Amniotic stem cell (primary cell): ENCODE results near the gene LYRM2.

Experiments
- DNase-seq: peaks from one replicate; lab custom pipeline; 2025; lab: John Stamatoyannopoulos, UW

The LYRM2 gene

GRCh38 chr6:89596056-89596455 lies 42.5 kb downstream of the LYRM2 start:
- no peak for DNase-seq

GRCh38 chr6:89591745-89592144 lies 46.8 kb downstream of the LYRM2 start:
- DNase-seq: no peak

DNA sequence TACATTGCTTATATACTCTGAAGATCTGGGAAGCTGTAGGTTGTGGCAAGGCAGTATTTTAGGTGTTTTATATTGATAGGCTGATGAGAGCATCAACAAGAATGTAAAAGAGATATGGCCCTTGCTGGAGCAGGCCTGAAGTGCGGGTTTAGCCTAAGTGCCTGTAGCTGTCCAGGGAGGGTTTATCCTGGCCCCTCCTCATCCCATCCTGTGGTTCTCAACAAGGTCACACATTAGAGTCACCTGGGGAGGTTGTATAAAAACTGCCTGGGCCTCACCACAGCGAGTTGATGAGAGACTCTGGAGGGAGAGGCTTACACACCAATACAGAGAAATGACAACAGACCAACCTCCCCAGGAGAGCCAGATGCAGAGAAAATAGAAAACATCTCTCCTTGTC lies 48.4 kb downstream of the LYRM2 start:
- no peak for DNase-seq

GRCh38 chr6:89589297-89590025 lies 49.1 kb downstream of the LYRM2 start:
- DNase-seq: no peak

GRCh38 chr6:89585154-89585553 lies 53.4 kb downstream of the LYRM2 start:
- no peak for DNase-seq

GRCh38 chr6:89584539-89584938 lies 54.0 kb downstream of the LYRM2 start:
- DNase-seq: no peak

- no peak for DNase-seq
Observed at GRCh38 chr6:89583559-89583958, 55.0 kb downstream of the LYRM2 start.

DNA sequence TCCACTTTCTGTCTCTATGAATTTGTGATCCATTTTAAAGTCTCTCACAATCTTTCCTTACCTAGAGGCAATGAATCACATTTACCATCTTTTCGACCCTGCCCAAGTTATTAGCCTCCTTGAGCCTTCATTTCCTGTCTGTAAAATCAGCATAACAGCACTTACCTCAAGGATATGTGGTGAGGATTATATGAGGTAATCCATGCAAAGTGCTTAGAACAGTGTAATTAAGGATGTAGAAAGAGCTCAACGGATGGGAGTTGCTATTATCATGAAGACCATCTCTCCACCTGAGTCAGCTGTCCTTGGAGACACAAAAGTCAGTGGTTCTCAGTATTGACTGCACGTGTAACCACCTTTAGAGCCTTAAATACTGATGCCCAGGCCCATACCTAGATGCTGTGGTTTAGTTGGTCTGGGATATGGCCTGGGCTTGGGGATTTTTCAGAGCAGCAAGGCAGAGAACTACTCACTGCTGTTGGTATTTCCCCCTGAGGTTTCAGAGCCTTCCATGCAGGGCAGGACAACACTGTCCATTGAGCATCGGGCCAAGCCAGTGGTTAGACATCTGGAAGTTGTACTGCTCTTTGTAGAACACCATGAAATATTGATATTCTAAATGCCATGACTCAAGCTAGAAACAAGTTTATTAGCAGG lies 55.8 kb downstream of the LYRM2 start:
- DNase-seq: no peak

GRCh38 chr6:89581689-89582088 lies 56.9 kb downstream of the LYRM2 start:
- no peak for DNase-seq

DNA sequence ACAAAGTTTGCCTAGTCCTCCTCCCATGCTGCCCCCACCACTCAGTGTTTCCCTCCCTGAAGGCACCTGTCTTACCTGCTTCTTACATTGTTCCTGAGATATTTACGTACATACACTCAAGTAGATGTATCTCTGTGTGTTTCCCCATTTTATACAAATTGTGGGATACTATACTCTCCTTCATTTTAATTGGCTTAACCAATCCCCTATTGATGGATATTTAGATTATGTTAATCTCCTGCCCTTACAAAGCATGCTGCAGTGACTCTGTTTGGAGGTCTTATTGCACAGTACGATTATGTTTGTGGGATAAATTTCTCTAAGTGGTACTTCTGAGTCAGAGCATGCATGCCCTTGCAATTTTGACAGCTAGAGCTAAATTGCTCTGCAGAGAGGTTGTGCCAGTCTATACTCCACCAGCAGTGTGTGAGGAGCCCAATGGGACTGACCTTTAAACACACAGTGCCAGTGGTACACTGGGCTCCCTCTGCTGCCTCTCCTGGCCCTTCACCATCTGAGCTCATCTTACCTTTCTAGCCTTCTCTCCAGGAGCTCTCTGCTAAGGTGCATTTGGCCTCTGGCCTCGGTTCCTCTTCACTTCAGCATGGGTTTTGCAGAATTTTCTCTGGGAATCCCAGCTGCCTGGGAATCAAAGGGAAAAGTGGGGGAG lies 57.4 kb downstream of the LYRM2 start:
- no peak for DNase-seq

GRCh38 chr6:89575562-89575960 lies 63.0 kb downstream of the LYRM2 start:
- DNase-seq: no peak

GRCh38 chr6:89574910-89575561 lies 63.5 kb downstream of the LYRM2 start:
- no peak for DNase-seq

DNA sequence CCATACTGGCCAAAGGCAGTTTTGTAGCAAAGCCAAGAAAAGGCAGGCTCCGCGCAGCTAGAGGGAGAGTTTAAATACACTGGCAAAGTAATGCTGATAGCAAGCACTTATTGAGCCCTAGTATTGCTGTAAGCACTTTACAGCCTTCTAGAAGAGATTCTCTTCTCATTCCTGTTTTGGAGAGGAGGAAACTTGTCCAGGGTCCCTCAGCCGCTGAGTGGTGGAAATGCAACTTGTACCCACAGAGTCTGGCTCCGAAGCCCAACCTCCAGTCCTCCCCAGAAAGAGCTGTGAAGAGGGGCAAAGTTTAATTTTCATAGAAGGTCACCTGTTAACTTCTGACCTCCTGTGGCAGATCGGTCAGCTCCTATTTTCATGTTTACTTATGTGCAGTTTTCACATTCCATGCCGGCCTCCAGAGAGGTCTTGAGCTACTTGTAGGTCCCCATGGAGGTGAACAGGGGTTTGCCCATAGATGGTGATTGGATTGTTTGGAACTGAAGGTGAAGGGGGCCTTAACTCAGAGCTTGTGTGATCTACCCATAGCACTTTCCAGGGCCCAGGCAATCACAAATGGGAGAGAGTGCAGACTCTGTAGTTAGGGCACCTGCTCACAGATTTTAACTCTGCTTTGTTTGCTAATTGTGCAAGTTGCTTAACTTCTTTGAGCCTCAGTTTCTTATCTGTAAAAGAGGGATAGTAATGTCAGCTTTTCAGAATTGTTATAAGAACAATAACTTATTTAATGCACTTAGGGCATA lies 70.7 kb downstream of the LYRM2 start:
- DNase-seq: no peak

DNA sequence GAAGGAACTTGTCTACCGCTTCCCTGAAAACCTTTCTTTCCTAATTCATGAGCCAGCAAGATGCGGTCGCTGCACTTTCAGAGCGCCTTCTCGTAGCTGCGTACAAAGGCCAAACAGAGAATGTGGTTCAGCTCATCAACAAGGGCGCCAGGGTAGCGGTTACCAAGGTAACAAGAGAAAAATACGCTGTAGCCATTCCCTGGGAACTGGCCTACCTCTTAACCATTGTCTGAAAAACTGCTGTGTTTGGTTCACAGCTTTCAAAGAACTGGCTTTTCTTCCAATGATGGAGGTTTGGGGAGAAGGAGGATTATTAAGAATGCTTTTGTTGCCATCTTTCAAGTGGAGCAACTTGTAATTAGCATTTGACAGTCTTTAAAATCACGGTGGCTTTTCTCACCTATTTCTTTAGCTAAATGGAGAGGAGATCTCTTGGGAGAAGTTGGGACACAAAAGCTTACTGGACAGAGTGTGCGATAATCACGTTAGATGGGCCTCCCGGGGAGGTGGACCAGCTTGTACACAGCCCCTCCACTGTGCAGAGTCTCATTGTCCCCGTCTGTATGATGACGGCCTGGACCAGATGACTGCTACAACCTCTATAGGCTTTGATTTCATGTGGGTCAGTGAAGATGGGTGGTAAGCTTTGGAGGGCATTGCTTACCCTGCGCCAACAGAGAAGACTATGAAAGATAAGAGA lies 71.5 kb downstream of the LYRM2 start:
- no peak for DNase-seq

- no peak for DNase-seq
Observed at GRCh38 chr6:89566008-89566800, 72.3 kb downstream of the LYRM2 start.

DNA sequence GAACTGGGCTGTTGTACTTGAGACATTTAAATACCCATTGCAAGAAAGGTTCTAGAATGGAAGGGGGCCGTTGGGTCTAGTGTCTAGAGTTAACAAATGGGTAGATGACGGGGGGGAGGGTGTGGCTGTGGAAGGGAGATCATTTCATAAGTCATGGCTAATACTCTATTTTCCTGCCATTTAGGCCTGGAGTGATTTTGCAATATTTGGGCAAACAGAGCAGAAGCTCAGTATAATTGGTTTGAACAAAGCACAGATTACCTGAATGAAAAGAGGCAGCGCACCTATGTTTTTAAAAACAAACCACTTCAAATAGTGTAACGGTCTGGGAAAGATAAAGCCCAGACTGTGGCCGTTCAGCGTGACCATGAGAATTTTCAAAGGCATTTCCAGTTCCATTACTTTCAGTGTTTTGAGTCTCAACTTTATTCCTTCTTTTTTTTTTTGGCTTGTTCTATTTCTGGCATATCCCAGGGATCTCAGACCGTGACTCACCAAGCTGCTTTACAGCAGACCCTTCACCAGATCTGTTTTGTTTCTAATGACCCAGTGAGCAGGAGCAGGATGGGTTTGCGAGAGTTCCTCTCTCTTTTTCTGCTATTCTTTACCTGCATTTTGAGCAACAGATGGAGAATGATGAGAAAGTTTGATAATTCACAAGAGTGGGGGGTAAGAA lies 73.7 kb downstream of the LYRM2 start:
- DNase-seq: no peak

- DNase-seq: no peak
Observed at GRCh38 chr6:89563866-89564265, 74.7 kb downstream of the LYRM2 start.

DNA sequence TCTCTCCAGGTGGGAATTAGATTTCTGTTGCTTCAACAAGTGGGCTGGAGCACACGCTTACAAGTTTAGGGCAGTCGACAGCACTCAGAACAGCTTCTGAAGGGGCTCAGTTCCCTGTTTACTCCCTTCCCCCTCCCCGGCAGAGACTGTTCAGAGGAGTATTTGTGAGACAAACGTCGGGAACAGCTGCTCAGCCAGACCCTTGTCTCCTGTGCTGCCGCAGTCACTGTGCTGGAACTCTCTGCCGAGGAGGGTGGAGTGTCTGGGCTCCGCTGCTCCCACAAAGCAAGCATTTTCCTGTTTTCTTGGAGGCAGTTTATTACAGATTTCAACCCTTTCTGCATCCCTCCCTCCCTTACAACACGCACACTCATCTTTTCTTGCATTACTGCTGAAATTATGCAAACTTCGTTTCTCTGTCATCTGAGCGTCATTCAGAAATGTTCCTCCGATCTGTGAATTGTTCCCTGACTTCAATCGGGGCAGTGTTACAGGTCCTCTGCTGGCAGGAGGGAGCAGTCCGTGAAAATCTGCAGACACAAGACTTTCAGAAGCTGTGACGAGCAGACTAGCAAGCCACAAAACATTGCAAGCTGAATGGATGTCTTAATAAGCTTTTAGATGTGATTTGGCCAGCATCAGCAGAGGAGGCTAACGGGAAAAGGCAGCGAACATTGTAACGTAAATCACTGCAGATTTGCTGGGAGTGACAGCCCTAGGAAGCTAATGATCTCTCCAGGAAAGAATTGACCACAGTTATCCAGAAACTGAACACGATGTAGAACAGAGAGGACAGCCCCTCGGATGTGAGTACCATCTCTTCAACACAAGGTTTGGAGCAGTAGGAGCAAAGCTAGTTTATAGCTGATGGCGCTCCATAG lies 76.2 kb downstream of the LYRM2 start:
- no peak for DNase-seq

GRCh38 chr6:89559487-89559886 lies 79.1 kb downstream of the LYRM2 start:
- DNase-seq: no peak
